K562 (cell line): Measurements from ENCODE around the gene WDR90. TPM values are rescaled to one million over a fixed set of nuclear protein-coding genes. Genes with fewer than 3 reads are reported as not detected.

Experiments
- ARID3B ChIP-seq: fragments of 250-450 bp; sonication (Bioruptor Pico); IDR thresholded peaks from 2 replicates; pipeline ENCODE4 v1.4.0; 2020; ENCODE audit warnings: borderline replicate concordance
- BRD9 ChIP-seq: fragments of 450-650 bp; IDR thresholded peaks from 2 replicates; pipeline ENCODE4 v1.6.1; 2018; ENCODE audit warnings: low read depth; ENCODE audit not compliant: partially characterized antibody
- EZH2 ChIP-seq: IDR thresholded peaks from 2 replicates; pipeline ENCODE4 v1.6.1; 2012; ENCODE audit warnings: low read depth, mild to moderate bottlenecking, inconsistent platforms, low read length, borderline replicate concordance
- NFRKB ChIP-seq: fragments of 450-650 bp; IDR thresholded peaks from 2 replicates; pipeline ENCODE4 v1.6.1; 2016; ENCODE audit warnings: low read depth
- polyA plus RNA-seq, 8 experiments: library from polyadenylated mRNA; depleted of rRNA in 4 of 8; stranded (reverse) in 5 of 8; unstranded in 3 of 8; fragments of >200 nt; fragmentation: Nextera tagmentation in 2 of 8; fragmentation: Illumina TruSeq in 1 of 8; extraction: Ambion mirVana in 2 of 8; extraction: Trizol in 1 of 8; gene quantifications; 2 replicates each; pipeline versions ENCODE4 v1.2.1 to v1.2.3, GENCODE V29; 2011 to 2014; ENCODE audit warnings: inconsistent platforms in 1 of 8, missing spikeins in 1 of 8
- total RNA-seq, 7 experiments: library from RNA; depleted of rRNA in 6 of 7; stranded (reverse); fragments of >200 nt in 6 of 7; fragmentation: Illumina TruSeq in 2 of 7; extraction: Trizol in 2 of 7; gene quantifications; 2 replicates each; pipeline versions ENCODE4 v1.2.1 to v1.2.3, GENCODE V29; 2011 to 2021; ENCODE audit warnings: low replicate concordance in 1 of 7
- TF ChIP-seq, protein P1 (sequence below): fragments of 450-650 bp; formaldehyde crosslinking; IDR thresholded peaks from 2 replicates; pipeline ENCODE4 v1.4.0; 2020; ENCODE audit warnings: mild to moderate bottlenecking, moderate library complexity
- TF ChIP-seq, protein P2 (sequence below): fragments of 450-650 bp; IDR thresholded peaks from 2 replicates; pipeline ENCODE4 v1.6.1; 2016; ENCODE audit warnings: mild to moderate bottlenecking, moderate library complexity

The WDR90 gene
- total and polyA plus RNA-seq, 9 of the 15 experiments (the other 6 are each of a cell fraction or from before 2014, with no cell fraction given): 0.44 to 12.6 (median 3.3) TPM

GRCh38 chr16:667780-668518, 18.8 kb downstream of the WDR90 start, which contains the start of gene RHOT2 (continued):
- TF ChIP-seq, protein P1, sequence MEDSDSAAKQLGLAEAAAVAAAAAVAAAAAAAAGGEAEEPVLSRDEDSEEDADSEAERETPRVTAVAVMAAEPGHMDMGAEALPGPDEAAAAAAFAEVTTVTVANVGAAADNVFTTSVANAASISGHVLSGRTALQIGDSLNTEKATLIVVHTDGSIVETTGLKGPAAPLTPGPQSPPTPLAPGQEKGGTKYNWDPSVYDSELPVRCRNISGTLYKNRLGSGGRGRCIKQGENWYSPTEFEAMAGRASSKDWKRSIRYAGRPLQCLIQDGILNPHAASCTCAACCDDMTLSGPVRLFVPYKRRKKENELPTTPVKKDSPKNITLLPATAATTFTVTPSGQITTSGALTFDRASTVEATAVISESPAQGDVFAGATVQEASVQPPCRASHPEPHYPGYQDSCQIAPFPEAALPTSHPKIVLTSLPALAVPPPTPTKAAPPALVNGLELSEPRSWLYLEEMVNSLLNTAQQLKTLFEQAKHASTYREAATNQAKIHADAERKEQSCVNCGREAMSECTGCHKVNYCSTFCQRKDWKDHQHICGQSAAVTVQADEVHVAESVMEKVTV (CRISPR knock-in tag): no peak; the same call in 1 of the 2 replicates
- no peak for TF ChIP-seq EZH2
- no peak for TF ChIP-seq NFRKB
- TF ChIP-seq, protein P2, sequence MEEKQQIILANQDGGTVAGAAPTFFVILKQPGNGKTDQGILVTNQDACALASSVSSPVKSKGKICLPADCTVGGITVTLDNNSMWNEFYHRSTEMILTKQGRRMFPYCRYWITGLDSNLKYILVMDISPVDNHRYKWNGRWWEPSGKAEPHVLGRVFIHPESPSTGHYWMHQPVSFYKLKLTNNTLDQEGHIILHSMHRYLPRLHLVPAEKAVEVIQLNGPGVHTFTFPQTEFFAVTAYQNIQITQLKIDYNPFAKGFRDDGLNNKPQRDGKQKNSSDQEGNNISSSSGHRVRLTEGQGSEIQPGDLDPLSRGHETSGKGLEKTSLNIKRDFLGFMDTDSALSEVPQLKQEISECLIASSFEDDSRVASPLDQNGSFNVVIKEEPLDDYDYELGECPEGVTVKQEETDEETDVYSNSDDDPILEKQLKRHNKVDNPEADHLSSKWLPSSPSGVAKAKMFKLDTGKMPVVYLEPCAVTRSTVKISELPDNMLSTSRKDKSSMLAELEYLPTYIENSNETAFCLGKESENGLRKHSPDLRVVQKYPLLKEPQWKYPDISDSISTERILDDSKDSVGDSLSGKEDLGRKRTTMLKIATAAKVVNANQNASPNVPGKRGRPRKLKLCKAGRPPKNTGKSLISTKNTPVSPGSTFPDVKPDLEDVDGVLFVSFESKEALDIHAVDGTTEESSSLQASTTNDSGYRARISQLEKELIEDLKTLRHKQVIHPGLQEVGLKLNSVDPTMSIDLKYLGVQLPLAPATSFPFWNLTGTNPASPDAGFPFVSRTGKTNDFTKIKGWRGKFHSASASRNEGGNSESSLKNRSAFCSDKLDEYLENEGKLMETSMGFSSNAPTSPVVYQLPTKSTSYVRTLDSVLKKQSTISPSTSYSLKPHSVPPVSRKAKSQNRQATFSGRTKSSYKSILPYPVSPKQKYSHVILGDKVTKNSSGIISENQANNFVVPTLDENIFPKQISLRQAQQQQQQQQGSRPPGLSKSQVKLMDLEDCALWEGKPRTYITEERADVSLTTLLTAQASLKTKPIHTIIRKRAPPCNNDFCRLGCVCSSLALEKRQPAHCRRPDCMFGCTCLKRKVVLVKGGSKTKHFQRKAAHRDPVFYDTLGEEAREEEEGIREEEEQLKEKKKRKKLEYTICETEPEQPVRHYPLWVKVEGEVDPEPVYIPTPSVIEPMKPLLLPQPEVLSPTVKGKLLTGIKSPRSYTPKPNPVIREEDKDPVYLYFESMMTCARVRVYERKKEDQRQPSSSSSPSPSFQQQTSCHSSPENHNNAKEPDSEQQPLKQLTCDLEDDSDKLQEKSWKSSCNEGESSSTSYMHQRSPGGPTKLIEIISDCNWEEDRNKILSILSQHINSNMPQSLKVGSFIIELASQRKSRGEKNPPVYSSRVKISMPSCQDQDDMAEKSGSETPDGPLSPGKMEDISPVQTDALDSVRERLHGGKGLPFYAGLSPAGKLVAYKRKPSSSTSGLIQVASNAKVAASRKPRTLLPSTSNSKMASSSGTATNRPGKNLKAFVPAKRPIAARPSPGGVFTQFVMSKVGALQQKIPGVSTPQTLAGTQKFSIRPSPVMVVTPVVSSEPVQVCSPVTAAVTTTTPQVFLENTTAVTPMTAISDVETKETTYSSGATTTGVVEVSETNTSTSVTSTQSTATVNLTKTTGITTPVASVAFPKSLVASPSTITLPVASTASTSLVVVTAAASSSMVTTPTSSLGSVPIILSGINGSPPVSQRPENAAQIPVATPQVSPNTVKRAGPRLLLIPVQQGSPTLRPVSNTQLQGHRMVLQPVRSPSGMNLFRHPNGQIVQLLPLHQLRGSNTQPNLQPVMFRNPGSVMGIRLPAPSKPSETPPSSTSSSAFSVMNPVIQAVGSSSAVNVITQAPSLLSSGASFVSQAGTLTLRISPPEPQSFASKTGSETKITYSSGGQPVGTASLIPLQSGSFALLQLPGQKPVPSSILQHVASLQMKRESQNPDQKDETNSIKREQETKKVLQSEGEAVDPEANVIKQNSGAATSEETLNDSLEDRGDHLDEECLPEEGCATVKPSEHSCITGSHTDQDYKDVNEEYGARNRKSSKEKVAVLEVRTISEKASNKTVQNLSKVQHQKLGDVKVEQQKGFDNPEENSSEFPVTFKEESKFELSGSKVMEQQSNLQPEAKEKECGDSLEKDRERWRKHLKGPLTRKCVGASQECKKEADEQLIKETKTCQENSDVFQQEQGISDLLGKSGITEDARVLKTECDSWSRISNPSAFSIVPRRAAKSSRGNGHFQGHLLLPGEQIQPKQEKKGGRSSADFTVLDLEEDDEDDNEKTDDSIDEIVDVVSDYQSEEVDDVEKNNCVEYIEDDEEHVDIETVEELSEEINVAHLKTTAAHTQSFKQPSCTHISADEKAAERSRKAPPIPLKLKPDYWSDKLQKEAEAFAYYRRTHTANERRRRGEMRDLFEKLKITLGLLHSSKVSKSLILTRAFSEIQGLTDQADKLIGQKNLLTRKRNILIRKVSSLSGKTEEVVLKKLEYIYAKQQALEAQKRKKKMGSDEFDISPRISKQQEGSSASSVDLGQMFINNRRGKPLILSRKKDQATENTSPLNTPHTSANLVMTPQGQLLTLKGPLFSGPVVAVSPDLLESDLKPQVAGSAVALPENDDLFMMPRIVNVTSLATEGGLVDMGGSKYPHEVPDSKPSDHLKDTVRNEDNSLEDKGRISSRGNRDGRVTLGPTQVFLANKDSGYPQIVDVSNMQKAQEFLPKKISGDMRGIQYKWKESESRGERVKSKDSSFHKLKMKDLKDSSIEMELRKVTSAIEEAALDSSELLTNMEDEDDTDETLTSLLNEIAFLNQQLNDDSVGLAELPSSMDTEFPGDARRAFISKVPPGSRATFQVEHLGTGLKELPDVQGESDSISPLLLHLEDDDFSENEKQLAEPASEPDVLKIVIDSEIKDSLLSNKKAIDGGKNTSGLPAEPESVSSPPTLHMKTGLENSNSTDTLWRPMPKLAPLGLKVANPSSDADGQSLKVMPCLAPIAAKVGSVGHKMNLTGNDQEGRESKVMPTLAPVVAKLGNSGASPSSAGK: no peak
- TF ChIP-seq BRD9: no peak
- no peak for TF ChIP-seq ARID3B
